HG02870 (cell line): Measurements from ENCODE around the gene SPEN.
"Not testable (repeated sequence)": the region's sequence is repeated elsewhere in the genome, so short reads cannot be mapped to it uniquely, and the experiment has no call there.

ENCODE experiments used
- ATAC-seq: cut with Tn5 transposase; IDR thresholded peaks from one replicate; pipeline ENCODE4 v1.9.1; 2021; ENCODE audit warnings: mild to moderate bottlenecking, moderate library complexity; ENCODE audit not compliant: unreplicated experiment

Gene SPEN

GRCh38 chr1:15977947-15978346 is 130.4 kb downstream of the SPEN start:
- not testable (repeated sequence) for ATAC-seq

- no peak for ATAC-seq
These were observed 134.2 kb downstream of the SPEN start for GRCh38 chr1:15981679-15982078.

GRCh38 chr1:15983275-15983674 is 135.8 kb downstream of the SPEN start:
- ATAC-seq = no peak

GRCh38 chr1:15985611-15986297 is 138.2 kb downstream of the SPEN start:
- ATAC-seq = no peak

- no peak for ATAC-seq
These were observed 141.6 kb downstream of the SPEN start for GRCh38 chr1:15988856-15989736.

GRCh38 chr1:15989776-15990175 is 142.3 kb downstream of the SPEN start:
- ATAC-seq = no peak
